ENCODE results near the gene MLLT1.
A peak's percentile ranks its signal among the peaks of the same experiment; 100 is the strongest.

GRCh38 chr19:6279931-6280591 is at the start of gene MLLT1:
- TF ChIP-seq ZNF687 (IDR thresholded peaks at IDR 0.05): 0 out of 2 replicates have a peak, but pooled peaks have one; percentile 32
- peak; percentile 48 to 64 (median 64); a peak in 5 of 6 replicates for TF ChIP-seq CTCF (IDR thresholded peaks at IDR 0.05 in 2 of 3, conservative IDR thresholded peaks at IDR 0.05 in 1 of 3; ENCODE audit: control insufficient read depth in 2 of 3, extremely low read depth in 1 of 3, insufficient read depth in 1 of 3, low read depth in 3 of 3, low read length in 3 of 3)
- peak; percentile 88 for TF ChIP-seq GABPA (IDR thresholded peaks at IDR 0.05; ENCODE audit: low read depth)
- TF ChIP-seq HCFC1 (IDR thresholded peaks at IDR 0.05; ENCODE audit: low read length): peak; percentile 47; the same call in 1 of the 2 replicates
- TF ChIP-seq BCL11A (IDR thresholded peaks at IDR 0.05; ENCODE audit: low read depth, low read length): no peak
- TF ChIP-seq EP300 (IDR thresholded peaks at IDR 0.05; ENCODE audit: borderline replicate concordance in 1 of 2, control insufficient read depth in 1 of 2, low read depth in 2 of 2, low read length in 2 of 2): no peak
